Measurements from ENCODE around the gene KRTAP23-1. TPM values are rescaled to one million over a fixed set of nuclear protein-coding genes. Genes with fewer than 3 reads are reported as not detected.

Gene KRTAP23-1
- total RNA-seq, 3 donors from 2014 or later (not counting 1 experiment from before 2014, with no cell fraction given) = not detected

- Histone ChIP-seq H3K27ac (ENCODE audit: low read length) (no peak overlapping the region), H3K9me3 (ENCODE audit: control insufficient read depth, insufficient read depth, low read length) (no peaks in the 10 kb centered on the region), H3K27me3 (ENCODE audit: control insufficient read depth, insufficient read depth, low read length) (no peaks in the 10 kb centered on the region), H3K36me3 (ENCODE audit: control insufficient read depth, insufficient read depth, low read length) (no peaks in the 10 kb centered on the region), H3K4me1 (ENCODE audit: control insufficient read depth, insufficient read depth, low read length) (no peaks in the 10 kb centered on the region), H3K4me3 (ENCODE audit: low read length) (no peak overlapping the region)
- Mint-ChIP-seq H3K27me3 (ENCODE audit: low read depth in 2 of 2) (no peaks in the 10 kb centered on the region), H3K4me1 (no peaks in the 10 kb centered on the region), H3K36me3 (no peaks in the 10 kb centered on the region), H3K4me3 (no peak overlapping the region), H3K9me3 (peaks cover 11 to 14% of the 10 kb centered on the region in 2 donors), H3K27ac (no peak overlapping the region)
- TF ChIP-seq, protein P1, sequence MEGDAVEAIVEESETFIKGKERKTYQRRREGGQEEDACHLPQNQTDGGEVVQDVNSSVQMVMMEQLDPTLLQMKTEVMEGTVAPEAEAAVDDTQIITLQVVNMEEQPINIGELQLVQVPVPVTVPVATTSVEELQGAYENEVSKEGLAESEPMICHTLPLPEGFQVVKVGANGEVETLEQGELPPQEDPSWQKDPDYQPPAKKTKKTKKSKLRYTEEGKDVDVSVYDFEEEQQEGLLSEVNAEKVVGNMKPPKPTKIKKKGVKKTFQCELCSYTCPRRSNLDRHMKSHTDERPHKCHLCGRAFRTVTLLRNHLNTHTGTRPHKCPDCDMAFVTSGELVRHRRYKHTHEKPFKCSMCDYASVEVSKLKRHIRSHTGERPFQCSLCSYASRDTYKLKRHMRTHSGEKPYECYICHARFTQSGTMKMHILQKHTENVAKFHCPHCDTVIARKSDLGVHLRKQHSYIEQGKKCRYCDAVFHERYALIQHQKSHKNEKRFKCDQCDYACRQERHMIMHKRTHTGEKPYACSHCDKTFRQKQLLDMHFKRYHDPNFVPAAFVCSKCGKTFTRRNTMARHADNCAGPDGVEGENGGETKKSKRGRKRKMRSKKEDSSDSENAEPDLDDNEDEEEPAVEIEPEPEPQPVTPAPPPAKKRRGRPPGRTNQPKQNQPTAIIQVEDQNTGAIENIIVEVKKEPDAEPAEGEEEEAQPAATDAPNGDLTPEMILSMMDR (IDR thresholded peaks at IDR 0.05) = no peak
- no peak for ATAC-seq
- WGBS (ENCODE audit: insufficient coverage) = no CpG with 5 or more reads among the region's 1 CpG
- no peak for DNase-seq
- intact Hi-C loops (cut with micrococcal nuclease) = no loop called here
Observed at GRCh38 chr21:30351534-30351933, 3.1 kb upstream of the KRTAP23-1 start.

DNA sequence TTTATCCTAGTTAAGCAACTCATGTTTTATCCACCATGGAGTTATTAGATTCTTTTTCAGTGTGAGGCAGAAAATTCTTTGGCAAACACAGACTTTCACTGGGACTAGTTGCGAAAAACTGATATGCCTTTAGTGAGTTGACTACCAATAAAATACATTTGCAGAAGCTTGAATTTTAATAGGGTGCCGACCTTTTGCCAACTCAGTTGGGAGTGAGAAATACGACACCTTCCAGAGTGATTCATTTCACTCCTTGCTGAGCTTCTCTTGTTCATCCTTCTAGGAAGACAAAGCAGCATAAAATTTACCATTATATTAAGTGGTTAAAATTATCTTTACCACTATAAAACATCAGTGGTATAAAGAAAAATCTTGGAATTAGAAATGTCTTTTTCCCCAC is 1.2 kb upstream of the KRTAP23-1 start:
- Histone ChIP-seq H3K4me3 (ENCODE audit: low read length) (no peak overlapping the region), H3K9me3 (ENCODE audit: control insufficient read depth, insufficient read depth, low read length) (no peaks in the 10 kb centered on the region), H3K4me1 (ENCODE audit: control insufficient read depth, insufficient read depth, low read length) (no peaks in the 10 kb centered on the region), H3K36me3 (ENCODE audit: control insufficient read depth, insufficient read depth, low read length) (no peaks in the 10 kb centered on the region), H3K27me3 (ENCODE audit: control insufficient read depth, insufficient read depth, low read length) (no peaks in the 10 kb centered on the region), H3K27ac (ENCODE audit: low read length) (no peak overlapping the region)
- H3K27ac Mint-ChIP-seq = no peak overlapping the region
- H3K4me3 Mint-ChIP-seq = no peak overlapping the region
- ATAC-seq (no peak), DNase-seq (no peak)
- H3K27me3 Mint-ChIP-seq (ENCODE audit: low read depth in 2 of 2) = no peaks in the 10 kb centered on the region
- TF ChIP-seq, protein P1 (IDR thresholded peaks at IDR 0.05) = no peak
- no peaks in the 10 kb centered on the region for H3K36me3 Mint-ChIP-seq
- WGBS (ENCODE audit: insufficient coverage) = 65% methylated on average over 3 of the region's 3 CpGs
- H3K4me1 Mint-ChIP-seq = no peaks in the 10 kb centered on the region
- H3K9me3 Mint-ChIP-seq = peaks cover 6 to 9% of the 10 kb centered on the region in 2 donors
- intact Hi-C loops (cut with micrococcal nuclease) = no loop called here

GRCh38 chr21:30345014-30345413 is 3.4 kb downstream of the KRTAP23-1 start:
- no peaks in the 10 kb centered on the region for H3K27me3 Mint-ChIP-seq (ENCODE audit: low read depth in 2 of 2)
- Histone ChIP-seq H3K4me1 (ENCODE audit: control insufficient read depth, insufficient read depth, low read length) (no peaks in the 10 kb centered on the region), H3K4me3 (ENCODE audit: low read length) (no peak overlapping the region), H3K36me3 (ENCODE audit: control insufficient read depth, insufficient read depth, low read length) (no peaks in the 10 kb centered on the region), H3K27me3 (ENCODE audit: control insufficient read depth, insufficient read depth, low read length) (no peaks in the 10 kb centered on the region), H3K27ac (ENCODE audit: low read length) (no peak overlapping the region), H3K9me3 (ENCODE audit: control insufficient read depth, insufficient read depth, low read length) (no peaks in the 10 kb centered on the region)
- DNase-seq (no peak), ATAC-seq (no peak)
- TF ChIP-seq, protein P1 (IDR thresholded peaks at IDR 0.05) = no peak
- no CpG with 5 or more reads among the region's 2 CpGs for WGBS (ENCODE audit: insufficient coverage)
- no peaks in the 10 kb centered on the region for H3K4me1 Mint-ChIP-seq
- H3K9me3 Mint-ChIP-seq = peaks cover 6 to 11% of the 10 kb centered on the region in 2 donors
- no peaks in the 10 kb centered on the region for H3K36me3 Mint-ChIP-seq
- no peak overlapping the region for H3K27ac Mint-ChIP-seq
- no peak overlapping the region for H3K4me3 Mint-ChIP-seq
- intact Hi-C loops (cut with micrococcal nuclease) = no loop called here
